Forelimb muscle (tissue), 1 donor: ENCODE results near the gene BPIFA3. TPM values are rescaled to one million over a fixed set of nuclear protein-coding genes. Genes with fewer than 3 reads are reported as not detected.

Source experiments
- DNase-seq: peaks from one replicate; pipeline ENCODE4 v3.0.0-alpha.2; 2013; ENCODE audit warnings: low read depth
- polyA plus RNA-seq: library from polyadenylated mRNA; unstranded; fragments of 120-200 nt; gene quantifications from one replicate; pipeline ENCODE4 v1.2.1, GENCODE V29; 2013; ENCODE audit not compliant: insufficient read length

BPIFA3 gene
- polyA plus RNA-seq, 1 donor: not detected

- peak; percentile 54 for DNase-seq
Measured at GRCh38 chr20:33262658-33263065, 45.5 kb downstream of the BPIFA3 start.

GRCh38 chr20:33263784-33264183 lies 46.6 kb downstream of the BPIFA3 start:
- no peak for DNase-seq

- DNase-seq: no peak
Measured at GRCh38 chr20:33267701-33268100, 50.5 kb downstream of the BPIFA3 start.

GRCh38 chr20:33272155-33272873 lies 55.2 kb downstream of the BPIFA3 start:
- DNase-seq: no peak

DNA sequence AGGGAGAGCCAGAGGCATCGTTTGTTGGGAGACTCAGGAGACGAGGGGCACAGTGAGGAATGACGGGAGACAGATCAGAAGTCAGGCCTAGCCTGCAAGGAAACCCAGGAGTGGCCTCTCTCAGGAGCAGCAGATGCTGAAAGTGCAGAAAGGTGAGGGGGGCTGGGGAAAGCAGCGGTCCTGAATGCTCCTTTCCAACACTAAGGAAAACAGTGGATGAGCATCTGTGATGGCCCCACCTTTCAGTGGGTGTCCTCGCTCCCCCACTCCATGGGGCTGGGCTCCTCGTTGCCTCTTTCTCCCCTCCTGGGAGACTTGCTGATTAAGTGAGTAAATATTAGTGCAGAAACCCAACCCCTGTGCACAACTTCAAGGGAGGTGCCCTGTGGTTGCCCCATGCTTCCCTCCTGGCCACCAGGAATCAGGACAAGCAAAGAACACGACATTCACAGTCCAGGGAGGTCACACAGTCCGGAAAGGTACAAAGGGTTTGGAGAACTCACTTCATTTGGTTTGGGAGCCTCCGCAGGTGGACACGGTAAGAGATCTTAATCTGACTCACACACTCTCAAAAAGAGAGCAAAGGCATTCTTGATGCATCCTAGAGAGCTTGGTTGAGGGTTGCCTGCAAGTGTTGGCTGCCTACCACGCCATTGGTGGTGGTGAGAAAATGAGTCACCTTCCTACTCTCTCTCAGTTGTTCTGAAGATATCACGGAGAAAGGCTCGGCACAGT lies 56.1 kb downstream of the BPIFA3 start:
- no peak for DNase-seq

GRCh38 chr20:33275215-33275614 lies 58.1 kb downstream of the BPIFA3 start:
- no peak for DNase-seq

DNA sequence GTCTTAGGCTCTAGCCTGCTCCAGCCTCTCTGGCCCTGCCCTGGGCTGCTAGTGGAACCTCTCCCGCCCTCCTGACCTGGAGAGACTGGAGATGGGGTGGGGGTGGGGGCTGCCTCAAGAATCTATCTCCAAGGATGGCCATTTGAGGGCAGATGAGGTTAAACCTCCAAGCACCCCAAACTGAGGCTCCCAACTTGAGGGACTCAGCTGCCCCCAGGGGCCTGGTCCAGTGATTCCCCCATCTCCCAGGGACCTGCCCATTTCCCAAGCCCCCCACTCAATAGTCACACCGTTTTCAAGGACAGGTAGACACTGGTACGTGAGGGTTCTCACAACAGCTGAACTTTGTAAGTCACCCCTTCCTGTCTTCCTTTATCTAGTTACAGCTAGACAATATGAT lies 58.7 kb downstream of the BPIFA3 start:
- DNase-seq: no peak

- no peak for DNase-seq
Measured at GRCh38 chr20:33276303-33277113, 59.4 kb downstream of the BPIFA3 start.

Other genes with a start within 250 kb of the BPIFA3 start
- gene SUN5, start 212.9 kb upstream of the BPIFA3 start, polyA plus RNA-seq: not detected
- gene BPIFB2, start 209.6 kb upstream of the BPIFA3 start, polyA plus RNA-seq: not detected
- not detected for gene BPIFB6, start 185.7 kb upstream of the BPIFA3 start, polyA plus RNA-seq
- gene BPIFB3, start 163.4 kb upstream of the BPIFA3 start, polyA plus RNA-seq: not detected
- 0.29 TPM for gene BPIFB4, start 137.7 kb upstream of the BPIFA3 start, polyA plus RNA-seq
- not detected for gene BPIFA2, start 49.2 kb upstream of the BPIFA3 start, polyA plus RNA-seq
- not detected for gene BPIFA1, start 18.6 kb downstream of the BPIFA3 start, polyA plus RNA-seq
- gene BPIFB1, start 65.9 kb downstream of the BPIFA3 start, polyA plus RNA-seq: not detected
- gene CDK5RAP1, start 184.2 kb downstream of the BPIFA3 start, polyA plus RNA-seq: 23.0 TPM
- 37.6 TPM for gene SNTA1, start 226.4 kb downstream of the BPIFA3 start, polyA plus RNA-seq